Activated T-helper 9 cell treated with anti-CD3 and anti-CD28 coated beads, Interleukin-2, amount 50 U/mL, for 16 hours (primary cell): Measurements from ENCODE around the gene MAD1L1.
"Not testable (repeated sequence)": the region's sequence is repeated elsewhere in the genome, so short reads cannot be mapped to it uniquely, and the experiment has no call there.

Experiments
- DNase-seq: peaks from one replicate; pipeline ENCODE4 v3.0.0-alpha.2; 2020; ENCODE audit warnings: low read depth

The MAD1L1 gene

GRCh38 chr7:2232766-2233520 is at the start of gene MAD1L1:
Gene MAD1L1, minus strand, starts transcription at chr7:2232945. Its CDS starts 2,812 bp downstream, at chr7:2230133.
- peak; percentile 79 for DNase-seq

- DNase-seq: no peak
Measured at GRCh38 chr7:2282185-2282751, 49.5 kb upstream of the MAD1L1 start.

DNA sequence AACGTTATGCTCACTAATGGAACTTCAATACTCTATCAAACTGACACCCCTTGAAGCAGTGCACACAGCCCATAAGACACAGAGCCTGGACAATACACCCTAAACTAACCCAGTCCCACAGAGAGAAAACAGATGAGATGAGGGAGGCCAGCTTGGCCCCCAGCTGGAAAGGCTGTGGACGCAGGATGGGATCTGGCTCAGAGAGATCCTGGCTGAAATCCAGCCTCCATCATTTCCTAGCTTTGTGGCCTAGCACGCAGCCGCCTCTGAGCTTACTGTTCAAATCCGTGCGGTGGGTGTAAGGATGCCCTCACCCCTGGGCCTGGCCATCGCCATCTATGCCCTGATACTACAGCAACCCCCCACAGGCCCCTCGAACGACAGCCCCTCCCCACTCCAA is 48.8 kb upstream of the MAD1L1 start:
- no peak for DNase-seq

DNA sequence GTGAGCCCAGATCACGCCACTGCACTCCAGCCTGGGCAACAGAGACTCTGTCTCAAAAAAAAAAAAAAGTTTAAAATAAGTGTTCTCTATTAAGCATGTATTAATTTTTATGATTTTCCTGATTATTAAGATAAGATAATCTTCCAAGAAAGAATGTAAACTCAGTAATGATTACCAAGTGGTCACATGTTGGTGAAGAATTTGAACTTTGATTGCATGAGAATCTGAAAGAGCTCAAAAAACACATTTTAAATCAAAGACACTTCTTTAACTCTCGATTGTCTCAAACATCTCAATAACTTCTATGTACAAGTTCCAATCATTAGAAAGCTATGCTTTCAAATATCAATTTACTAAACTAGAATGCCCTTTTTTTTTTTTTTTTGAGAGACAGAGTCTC is 47.7 kb upstream of the MAD1L1 start:
- no peak for DNase-seq

- no peak for DNase-seq
Measured at GRCh38 chr7:2279896-2280295, 47.2 kb upstream of the MAD1L1 start.

DNA sequence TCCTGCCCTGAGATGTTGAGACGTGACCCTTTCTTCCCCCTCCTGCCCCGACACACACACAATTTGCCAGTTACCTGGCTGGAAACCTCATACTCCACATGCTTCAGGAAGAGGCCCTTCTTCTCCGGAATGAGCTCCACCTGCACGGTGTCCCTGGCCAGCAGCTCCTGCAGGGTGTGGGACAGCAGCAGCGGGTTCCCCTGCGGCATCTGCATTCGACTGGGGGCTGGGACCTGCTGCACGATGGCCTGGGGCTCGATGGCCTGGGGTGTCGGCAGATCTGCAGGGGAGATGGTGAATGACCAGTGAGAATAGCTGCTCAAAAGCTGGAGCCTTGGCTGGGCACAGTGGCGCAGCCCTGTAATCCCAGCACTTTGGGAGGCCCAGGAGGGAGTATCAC is 45.3 kb upstream of the MAD1L1 start:
- DNase-seq: no peak

- DNase-seq: no peak
Measured at GRCh38 chr7:2276107-2276506, 43.4 kb upstream of the MAD1L1 start.

DNA sequence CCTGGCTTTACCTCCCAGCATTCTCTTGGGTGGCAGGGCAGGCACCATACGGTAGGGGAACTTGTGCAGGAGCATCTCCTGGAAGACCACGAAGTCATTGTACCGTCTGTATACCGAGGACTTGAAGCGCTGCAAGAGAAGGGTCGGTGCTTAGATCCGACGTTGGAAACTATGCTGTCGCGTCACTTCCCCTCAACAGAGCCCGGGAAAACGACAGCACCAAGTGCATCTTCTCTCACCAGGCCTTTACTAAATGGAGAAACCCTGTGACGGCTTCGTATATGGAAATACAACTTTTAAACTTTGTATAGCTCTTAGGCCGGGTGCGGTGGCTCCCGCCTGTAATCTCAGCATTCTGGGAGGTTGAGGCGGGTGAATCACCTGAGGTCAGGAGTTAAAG is 42.4 kb upstream of the MAD1L1 start:
- DNase-seq: no peak

- DNase-seq: no peak
Measured at GRCh38 chr7:2274666-2275065, 41.9 kb upstream of the MAD1L1 start.

GRCh38 chr7:2273866-2274265 is 41.1 kb upstream of the MAD1L1 start:
- DNase-seq: no peak

- DNase-seq: no peak
Measured at GRCh38 chr7:2272031-2272430, 39.3 kb upstream of the MAD1L1 start.

DNA sequence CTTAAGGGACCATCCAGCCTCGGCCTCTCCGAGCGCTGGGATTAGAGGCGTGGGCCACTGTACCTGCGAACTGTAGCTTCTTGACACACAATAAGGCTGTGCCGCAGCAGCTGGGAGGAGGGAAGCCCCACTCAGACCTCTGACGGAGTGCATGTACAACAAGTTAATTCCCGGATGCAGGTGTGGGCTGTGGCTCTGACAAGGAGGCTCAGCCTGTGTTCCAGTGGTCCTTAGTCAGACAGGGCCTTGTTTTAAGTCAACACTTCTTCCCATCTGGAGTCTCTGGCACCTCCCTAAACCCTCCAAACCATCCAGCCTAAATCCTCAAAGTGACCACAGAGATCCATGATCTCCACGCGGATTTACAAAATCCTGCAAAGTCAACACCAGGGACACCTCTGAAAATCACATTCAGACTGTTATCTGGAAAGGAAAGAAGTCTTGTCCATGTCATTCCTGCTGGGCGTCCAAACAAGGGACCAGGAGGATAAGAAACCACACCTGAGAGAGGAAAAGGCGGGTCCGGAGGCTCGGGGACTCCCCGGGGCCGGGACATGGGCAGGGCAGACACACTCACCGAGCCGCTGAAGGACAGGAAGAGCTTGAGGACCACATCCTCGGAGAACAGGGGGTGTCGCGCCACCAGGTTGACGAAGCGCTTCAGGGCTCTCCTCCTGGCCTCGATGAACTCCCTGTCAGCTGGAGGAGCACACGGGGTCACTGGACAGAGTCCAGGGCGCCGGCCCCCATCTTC is 38.7 kb upstream of the MAD1L1 start:
- no peak for DNase-seq

DNA sequence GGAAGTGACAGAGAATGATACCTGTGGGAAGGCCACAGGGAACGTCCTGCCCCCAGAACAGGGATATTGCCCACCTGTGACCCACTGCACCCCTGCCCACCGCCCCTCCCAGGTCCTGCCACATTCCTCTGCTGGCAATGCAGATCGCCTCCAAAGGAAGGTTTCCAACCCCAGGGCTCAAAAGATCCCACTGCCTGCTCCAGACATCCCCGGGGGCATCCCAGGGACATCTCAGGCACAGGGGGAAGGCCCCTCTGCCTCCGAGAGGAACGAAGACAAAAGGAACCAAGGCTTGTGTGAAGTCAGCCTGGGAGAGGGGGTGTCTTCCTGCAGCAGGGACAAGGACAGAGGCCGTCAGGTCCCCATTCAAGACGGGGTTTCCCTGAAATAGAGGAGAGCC is 37.8 kb upstream of the MAD1L1 start:
- DNase-seq: no peak

GRCh38 chr7:2269991-2270460 is 37.3 kb upstream of the MAD1L1 start:
- DNase-seq: no peak

- DNase-seq: not testable (repeated sequence)
Measured at GRCh38 chr7:2269089-2269990, 36.6 kb upstream of the MAD1L1 start.

DNA sequence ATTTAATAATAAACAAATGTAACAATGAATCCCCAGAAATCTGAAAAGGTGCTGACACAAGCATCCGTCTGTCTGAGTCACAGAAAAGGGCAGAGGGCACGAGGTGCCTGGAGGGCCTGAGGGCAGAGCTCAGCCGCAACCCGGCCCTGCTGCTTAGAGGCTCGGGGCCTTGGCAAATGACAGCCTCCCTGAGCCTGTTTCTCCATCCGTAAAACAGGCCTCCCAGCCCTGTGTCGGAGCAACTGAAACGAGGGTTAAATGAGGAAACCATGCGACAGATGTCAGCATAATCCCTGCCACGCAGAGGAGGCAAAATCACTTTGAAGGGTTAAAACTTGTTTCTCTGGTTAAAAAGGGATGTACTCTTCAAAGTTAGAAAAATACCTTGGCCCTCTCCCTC is 34.2 kb upstream of the MAD1L1 start:
- no peak for DNase-seq

DNA sequence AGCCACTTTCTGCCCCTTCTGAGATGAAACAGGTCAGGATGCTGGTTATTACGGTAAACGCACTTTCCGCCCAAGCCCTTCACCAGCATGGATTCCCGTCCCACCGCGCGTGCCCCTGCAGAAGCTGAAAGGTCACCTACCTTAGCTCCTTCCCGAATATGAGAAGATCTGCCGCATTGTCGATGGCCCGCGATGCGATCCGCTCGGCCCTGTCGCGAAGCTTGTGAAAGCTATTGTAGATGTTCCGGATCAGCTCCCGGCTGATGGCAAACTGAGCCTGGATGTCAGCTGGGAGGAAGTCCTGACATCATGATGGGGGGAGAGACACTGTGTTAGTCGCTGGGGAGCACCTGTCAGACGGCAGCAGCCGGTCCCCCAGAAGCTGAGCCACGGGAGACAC is 31.4 kb upstream of the MAD1L1 start:
- no peak for DNase-seq

GRCh38 chr7:2263176-2263575 is 30.4 kb upstream of the MAD1L1 start:
- no peak for DNase-seq

- DNase-seq: no peak
Measured at GRCh38 chr7:2261611-2262010, 28.9 kb upstream of the MAD1L1 start.

- DNase-seq: no peak
Measured at GRCh38 chr7:2260820-2261219, 28.1 kb upstream of the MAD1L1 start.

GRCh38 chr7:2259480-2259879 is 26.7 kb upstream of the MAD1L1 start:
- no peak for DNase-seq
